HG02588 (cell line): ENCODE measurements around the gene PAGE2B.
"Not testable (repeated sequence)": the region's sequence is repeated elsewhere in the genome, so short reads cannot be mapped to it uniquely, and the experiment has no call there.

Experiments used
- ATAC-seq: cut with Tn5 transposase; IDR thresholded peaks from one replicate; pipeline ENCODE4 v1.9.1; 2021; ENCODE audit warnings: mild to moderate bottlenecking, moderate library complexity; ENCODE audit not compliant: unreplicated experiment

Gene PAGE2B

GRCh38 chrX:55107911-55108310 lies 33.1 kb downstream of the PAGE2B start:
- no peak for ATAC-seq

- no peak for ATAC-seq
Observed at GRCh38 chrX:55109306-55109705, 34.5 kb downstream of the PAGE2B start.

DNA sequence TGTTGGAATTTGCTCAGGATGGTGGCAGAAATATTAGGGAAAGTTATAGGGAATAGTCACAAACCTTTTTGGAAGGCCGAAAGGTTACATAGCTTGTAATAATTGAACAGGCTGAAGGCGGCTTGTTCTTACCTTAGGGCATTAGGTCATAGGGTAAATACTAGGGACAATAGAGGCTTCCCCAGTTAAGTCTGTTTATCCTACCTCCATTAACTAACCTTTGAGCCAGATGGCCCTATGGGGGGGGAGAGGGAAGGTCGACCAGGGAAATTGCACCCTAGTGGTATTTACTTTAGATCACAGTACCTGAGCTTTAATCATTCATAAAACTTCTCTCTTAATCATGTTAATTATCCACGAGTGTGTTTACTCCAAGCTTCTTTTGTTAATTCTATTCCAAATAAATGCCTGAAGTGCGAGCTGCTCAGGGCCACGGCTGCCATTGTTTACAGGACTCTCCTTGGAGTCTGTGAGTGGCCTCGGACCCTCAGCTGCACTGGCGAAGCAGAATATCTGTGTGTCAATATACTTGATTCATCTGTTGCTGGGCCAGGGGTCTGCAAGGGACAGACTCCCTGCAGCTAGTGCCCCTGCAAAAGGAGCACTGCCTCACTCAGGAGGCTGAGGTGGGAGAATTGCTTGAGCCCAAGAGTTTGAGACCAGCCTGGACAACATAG lies 36.9 kb downstream of the PAGE2B start:
- ATAC-seq: no peak

DNA sequence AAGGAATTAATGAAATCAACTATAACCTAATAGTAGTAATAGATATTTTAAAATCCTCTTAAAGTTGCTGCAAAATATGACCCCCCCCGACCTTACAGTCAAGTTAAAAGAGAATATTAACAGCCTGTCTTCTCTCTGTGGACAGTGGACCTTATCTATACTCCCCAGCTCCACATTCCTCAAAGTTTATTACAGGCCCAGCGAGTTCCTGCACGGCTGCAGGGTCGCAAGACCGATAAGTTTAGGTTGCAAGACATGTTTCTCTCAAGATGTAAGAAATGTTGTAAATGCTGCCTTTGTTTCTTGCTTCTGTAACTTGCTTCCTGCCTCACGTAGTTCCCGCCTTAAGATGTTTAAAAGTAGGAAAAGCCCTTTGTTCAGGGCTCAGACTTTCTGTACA lies 41.8 kb downstream of the PAGE2B start:
- not testable (repeated sequence) for ATAC-seq

GRCh38 chrX:55118574-55118973 lies 43.7 kb downstream of the PAGE2B start:
- no peak for ATAC-seq

DNA sequence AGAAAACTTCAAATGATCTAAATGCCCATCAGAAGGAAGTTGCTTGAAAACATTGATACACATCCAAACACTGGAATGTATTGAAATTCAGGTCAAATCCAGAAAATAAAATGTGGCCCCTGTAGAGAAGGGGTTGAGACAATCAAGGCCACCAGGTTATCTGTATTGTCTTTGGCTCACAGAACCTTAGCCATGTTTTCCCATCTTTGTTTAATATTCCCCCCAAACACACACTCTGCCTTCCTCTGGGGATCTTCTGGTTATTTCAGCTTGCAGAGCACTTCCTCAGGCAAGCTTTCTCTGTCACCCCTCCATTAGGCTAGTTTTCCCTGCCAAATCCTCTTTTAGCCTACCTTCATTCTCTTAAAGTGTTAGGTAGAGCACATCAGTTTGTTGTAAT lies 44.4 kb downstream of the PAGE2B start:
- ATAC-seq: no peak

GRCh38 chrX:55119712-55120111 lies 44.9 kb downstream of the PAGE2B start:
- no peak for ATAC-seq

DNA sequence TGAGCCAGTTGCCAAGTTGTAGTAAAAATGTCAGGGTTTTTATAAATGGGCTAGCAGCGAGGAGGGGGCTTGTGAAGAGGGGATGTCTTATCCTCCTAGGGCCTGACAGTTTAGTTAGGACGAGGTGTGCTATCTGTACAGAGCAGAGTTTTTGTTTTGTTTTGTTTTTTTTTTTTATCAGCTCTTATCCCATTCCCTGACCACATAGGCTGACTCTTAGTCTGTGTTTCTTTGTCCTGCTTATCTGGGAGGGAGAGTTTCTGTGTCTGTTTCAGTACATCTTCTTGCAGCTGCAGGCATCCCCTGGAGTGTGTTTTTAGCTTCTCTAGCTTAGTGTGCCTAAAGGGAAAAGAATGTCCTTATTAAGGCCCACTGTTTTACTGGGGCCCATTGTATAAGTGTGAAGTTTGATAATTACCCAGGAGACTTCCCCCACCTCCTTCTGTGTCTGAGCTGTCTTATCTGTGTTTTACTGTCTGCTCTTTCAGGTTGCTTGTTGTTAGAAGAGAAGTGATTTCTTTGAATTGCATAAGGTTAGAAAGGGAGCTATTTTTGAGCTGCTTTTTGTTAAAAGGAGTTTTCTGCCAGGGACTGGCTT lies 46.0 kb downstream of the PAGE2B start:
- no peak for ATAC-seq

DNA sequence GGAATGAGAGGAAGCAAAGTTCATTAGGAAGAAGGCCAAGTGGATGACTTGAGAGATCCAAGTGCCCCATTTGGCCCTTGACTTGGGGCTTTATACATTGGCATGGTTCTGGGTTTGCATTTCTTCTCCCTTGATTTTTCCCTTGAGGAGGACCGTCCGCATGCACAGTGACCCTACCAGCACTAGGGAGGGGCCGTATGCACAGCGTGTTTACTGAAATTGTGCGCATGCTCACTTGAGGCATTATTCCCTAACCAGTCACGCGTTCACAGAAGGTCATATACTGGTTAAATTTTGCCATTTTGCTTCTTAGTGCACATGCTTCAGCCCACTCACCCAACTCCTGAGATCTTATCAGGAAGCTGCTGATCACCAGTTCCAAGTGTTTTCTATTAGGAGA lies 49.1 kb downstream of the PAGE2B start:
- no peak for ATAC-seq

GRCh38 chrX:55127692-55128091 lies 52.9 kb downstream of the PAGE2B start:
- no peak for ATAC-seq
